OCI-LY1 (cell line): ENCODE measurements around the gene ASPG.

Experiments
- EZH2 ChIP-seq: fragments of 200-600 bp; sonication (generic), shearing (Covaris generic); IDR thresholded peaks from 2 replicates; pipeline ENCODE4 v1.8.0; 2017; ENCODE audit warnings: borderline replicate concordance, mixed run types, mild to moderate bottlenecking, antibody characterized with exemption, low read length, moderate library complexity, mixed read lengths
- TF ChIP-seq, protein P1 (sequence below): fragments of 200-600 bp; sonication (generic), shearing (Covaris generic); IDR thresholded peaks from 2 replicates; pipeline ENCODE4 v1.5.1; 2017; ENCODE audit warnings: mild to moderate bottlenecking, antibody characterized with exemption, low read length, moderate library complexity, mixed read lengths

DNA sequence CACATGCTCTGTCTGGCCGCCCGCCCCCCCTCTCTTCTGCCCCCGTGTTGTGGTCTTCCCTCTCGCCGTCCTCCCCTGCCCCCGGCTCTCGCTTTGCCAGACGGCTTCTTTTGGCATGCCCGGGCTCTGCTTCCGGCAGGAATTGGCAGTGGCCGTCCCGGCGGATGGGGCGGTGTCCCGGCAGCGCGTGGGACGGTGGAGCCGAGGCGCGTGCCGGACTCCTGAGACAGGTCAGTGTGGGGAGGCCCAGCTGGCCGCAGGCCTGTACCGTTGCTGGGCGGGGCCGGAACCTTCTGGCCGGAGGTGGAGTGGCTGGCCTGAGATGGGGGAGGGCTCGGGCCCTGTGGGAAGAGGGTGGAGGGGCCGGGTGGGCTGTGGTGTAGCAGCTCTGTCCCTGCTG, 70.0 kb downstream of the ASPG start:
- TF ChIP-seq, protein P1, sequence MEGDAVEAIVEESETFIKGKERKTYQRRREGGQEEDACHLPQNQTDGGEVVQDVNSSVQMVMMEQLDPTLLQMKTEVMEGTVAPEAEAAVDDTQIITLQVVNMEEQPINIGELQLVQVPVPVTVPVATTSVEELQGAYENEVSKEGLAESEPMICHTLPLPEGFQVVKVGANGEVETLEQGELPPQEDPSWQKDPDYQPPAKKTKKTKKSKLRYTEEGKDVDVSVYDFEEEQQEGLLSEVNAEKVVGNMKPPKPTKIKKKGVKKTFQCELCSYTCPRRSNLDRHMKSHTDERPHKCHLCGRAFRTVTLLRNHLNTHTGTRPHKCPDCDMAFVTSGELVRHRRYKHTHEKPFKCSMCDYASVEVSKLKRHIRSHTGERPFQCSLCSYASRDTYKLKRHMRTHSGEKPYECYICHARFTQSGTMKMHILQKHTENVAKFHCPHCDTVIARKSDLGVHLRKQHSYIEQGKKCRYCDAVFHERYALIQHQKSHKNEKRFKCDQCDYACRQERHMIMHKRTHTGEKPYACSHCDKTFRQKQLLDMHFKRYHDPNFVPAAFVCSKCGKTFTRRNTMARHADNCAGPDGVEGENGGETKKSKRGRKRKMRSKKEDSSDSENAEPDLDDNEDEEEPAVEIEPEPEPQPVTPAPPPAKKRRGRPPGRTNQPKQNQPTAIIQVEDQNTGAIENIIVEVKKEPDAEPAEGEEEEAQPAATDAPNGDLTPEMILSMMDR: no peak
- TF ChIP-seq EZH2: no peak
